SU-DHL-6 (cell line): ENCODE data around the gene FIBCD1.

Source experiments
- H2AFZ ChIP-seq: fragments of 200-600 bp; sonication (generic); 2 replicates; pipeline ENCODE4 v1.6.1; 2014; ENCODE audit warnings: low read depth, mild to moderate bottlenecking, moderate library complexity, mixed read lengths, antibody characterized with exemption, low read length; ENCODE audit not compliant: severe bottlenecking
- H3F3A ChIP-seq: fragments of 200-600 bp; shearing (Covaris generic); 2 replicates; pipeline ENCODE4 v1.6.0; 2016; ENCODE audit warnings: antibody characterized with exemption, mild to moderate bottlenecking; ENCODE audit not compliant: insufficient read depth
- H3K27ac ChIP-seq: fragments of 200-600 bp; sonication (generic); 2 replicates; pipeline ENCODE4 v1.5.1; 2016; ENCODE audit warnings: low read depth, mild to moderate bottlenecking, low read length, moderate library complexity, mixed read lengths
- H3K27me3 ChIP-seq: fragments of 200-600 bp; sonication (generic), shearing (Covaris generic); 2 replicates; pipeline ENCODE4 v1.6.0; 2014; ENCODE audit warnings: mild to moderate bottlenecking, low read length
- H3K36me3 ChIP-seq: fragments of 200-600 bp; sonication (generic); 2 replicates; pipeline ENCODE4 v1.6.1; 2014; ENCODE audit warnings: mild to moderate bottlenecking, low read length, mixed read lengths
- H3K4me2 ChIP-seq: fragments of 300-600, 200-600 bp; shearing (Covaris generic), sonication (generic); 2 replicates; pipeline ENCODE4 v1.6.0; 2014; ENCODE audit warnings: low read length, low read depth, mild to moderate bottlenecking; ENCODE audit not compliant: poor library complexity, severe bottlenecking
- H3K4me3 ChIP-seq: fragments of 200-600 bp; sonication (generic); 2 replicates; pipeline ENCODE4 v1.5.1; 2014; ENCODE audit warnings: antibody characterized with exemption, low read length, mild to moderate bottlenecking, mixed read lengths; ENCODE audit not compliant: insufficient read depth, poor library complexity, severe bottlenecking
- H3K79me2 ChIP-seq: fragments of 200-600 bp; sonication (generic); 2 replicates; pipeline ENCODE4 v1.6.1; 2014; ENCODE audit warnings: mild to moderate bottlenecking, low read length, moderate library complexity; ENCODE audit not compliant: insufficient read depth
- H3K9ac ChIP-seq: fragments of 200-600 bp; sonication (generic); 2 replicates; pipeline ENCODE4 v1.7.0; 2014; ENCODE audit warnings: mild to moderate bottlenecking, low read length
- H3K9me2 ChIP-seq: fragments of 200-600 bp; sonication (generic); replicated peaks from 2 replicates; pipeline ENCODE4 v1.6.1; 2014; ENCODE audit warnings: low read length; ENCODE audit not compliant: insufficient read depth
- H3K9me3 ChIP-seq: fragments of 200-600 bp; sonication (generic); 2 replicates; pipeline ENCODE4 v1.6.1; 2014; ENCODE audit warnings: low read length, mixed read lengths; ENCODE audit not compliant: insufficient read depth
- H4K20me1 ChIP-seq: fragments of 200-600 bp; sonication (generic); 2 replicates; pipeline ENCODE4 v1.6.1; 2014; ENCODE audit warnings: low read depth, mild to moderate bottlenecking, antibody characterized with exemption, low read length, moderate library complexity, mixed read lengths
- CTCF ChIP-seq: fragments of 200-600 bp; sonication (generic); IDR thresholded peaks from one replicate; pipeline ENCODE4 v1.5.1; 2017; ENCODE audit warnings: antibody characterized with exemption, mild to moderate bottlenecking, low read length, moderate library complexity; ENCODE audit not compliant: insufficient read depth, poor library complexity, severe bottlenecking
- EZH2phosphoT487 ChIP-seq: fragments of 200-600 bp; sonication (generic), shearing (Covaris generic); conservative IDR thresholded peaks from 2 replicates; pipeline ENCODE4 v1.6.1; 2018; ENCODE audit warnings: mild to moderate bottlenecking, antibody characterized with exemption, low read length, moderate library complexity, mixed read lengths

FIBCD1 gene

GRCh38 chr9:130872508-130872907 is 66.5 kb downstream of the FIBCD1 start:
- Histone ChIP-seq H3K27ac (no peak overlapping the region), H3F3A (no peaks in the 10 kb centered on the region), H3K4me3 (no peak overlapping the region), H3K27me3 (no peaks in the 10 kb centered on the region), H3K4me2 (no peak overlapping the region), H4K20me1 (no peaks in the 10 kb centered on the region), H3K9ac (no peak overlapping the region), H3K36me3 (no peaks in the 10 kb centered on the region), H2AFZ (no peak overlapping the region), H3K79me2 (no peaks in the 10 kb centered on the region), H3K9me2 (no peaks in the 10 kb centered on the region), H3K9me3 (no peaks in the 10 kb centered on the region)
- no peak for TF ChIP-seq CTCF
- no peak for TF ChIP-seq EZH2phosphoT487

- Histone ChIP-seq H3K9me2 (no peaks in the 10 kb centered on the region), H3K4me2 (no peak overlapping the region), H3K79me2 (no peaks in the 10 kb centered on the region), H3K9me3 (no peaks in the 10 kb centered on the region), H2AFZ (no peak overlapping the region), H3K36me3 (no peaks in the 10 kb centered on the region), H3K9ac (no peak overlapping the region), H3K4me3 (no peak overlapping the region), H3K27ac (no peak overlapping the region), H3F3A (no peaks in the 10 kb centered on the region), H4K20me1 (no peaks in the 10 kb centered on the region), H3K27me3 (no peaks in the 10 kb centered on the region)
- TF ChIP-seq EZH2phosphoT487 = no peak
- no peak for TF ChIP-seq CTCF
Observed at GRCh38 chr9:130872093-130872492, 67.0 kb downstream of the FIBCD1 start.

GRCh38 chr9:130871395-130872062 is 67.5 kb downstream of the FIBCD1 start:
- no peaks in the 10 kb centered on the region for H3F3A ChIP-seq
- H3K9ac ChIP-seq = no peak overlapping the region
- H3K9me2 ChIP-seq = no peaks in the 10 kb centered on the region
- TF ChIP-seq CTCF = no peak
- TF ChIP-seq EZH2phosphoT487 = no peak
- no peak overlapping the region for H3K27ac ChIP-seq
- no peaks in the 10 kb centered on the region for H3K79me2 ChIP-seq
- no peaks in the 10 kb centered on the region for H3K9me3 ChIP-seq
- H3K4me2 ChIP-seq = no peak overlapping the region
- no peaks in the 10 kb centered on the region for H4K20me1 ChIP-seq
- no peaks in the 10 kb centered on the region for H3K27me3 ChIP-seq
- H2AFZ ChIP-seq = no peak overlapping the region
- H3K36me3 ChIP-seq = no peaks in the 10 kb centered on the region
- no peak overlapping the region for H3K4me3 ChIP-seq
